Naive thymus-derived CD8-positive, alpha-beta T cell (primary cell): ENCODE measurements around the gene AATF. TPM values are rescaled to one million over a fixed set of nuclear protein-coding genes. Genes with fewer than 3 reads are reported as not detected.
A peak's percentile ranks its signal among the peaks of the same experiment; 100 is the strongest.

Source experiments
- ATAC-seq, 2 donors: fragments of 150-1000 bp; cut with Tn5 transposase in 1 of 2; sonication (Bioruptor Pico), chemical (Tn5 transposase) in 1 of 2; 1 replicate in 1 of 2; 2 replicates in 1 of 2; pipeline ENCODE4 v1.10.0; 2021; ENCODE audit warnings: mild to moderate bottlenecking in 2 of 2, moderate library complexity in 2 of 2
- POLR2A ChIA-PET: fragments of 350-600 bp; sonication (Branson Sonifier 250); formaldehyde crosslinking; loops from one replicate; lab custom pipeline; 2021; ENCODE audit warnings: antibody characterized with exemption; lab: Charles Lee
- DNase-seq, 10 donors: peaks; one replicate each; pipeline versions ENCODE4 v3.0.0 to v3.0.0-alpha.2; 2020 to 2022
- H3K27ac Mint-ChIP-seq, 10 donors: one replicate each; pipeline ENCODE4 v1.8.0; 2020 to 2022; ENCODE audit warnings: mild to moderate bottlenecking in 10 of 10, mixed read lengths in 10 of 10, moderate library complexity in 4 of 10, inconsistent platforms in 1 of 10
- H3K27me3 Mint-ChIP-seq, 5 donors: one replicate each; pipeline ENCODE4 v1.8.0; 2021 to 2022; ENCODE audit warnings: mixed read lengths in 5 of 5
- H3K36me3 Mint-ChIP-seq, 3 donors: one replicate each; pipeline ENCODE4 v1.8.0; 2020 to 2022; ENCODE audit warnings: mixed read lengths in 3 of 3, mild to moderate bottlenecking in 2 of 3, inconsistent platforms in 1 of 3
- H3K4me1 Mint-ChIP-seq, 4 donors: one replicate each; pipeline ENCODE4 v1.8.0; 2021 to 2022; ENCODE audit warnings: mixed read lengths in 4 of 4
- H3K4me3 Mint-ChIP-seq, 10 donors: one replicate each; pipeline ENCODE4 v1.8.0; 2020 to 2022; ENCODE audit warnings: mild to moderate bottlenecking in 10 of 10, mixed read lengths in 10 of 10, moderate library complexity in 6 of 10, inconsistent platforms in 1 of 10
- H3K9me3 Mint-ChIP-seq, 9 donors: one replicate each; pipeline ENCODE4 v1.8.0; 2020 to 2022; ENCODE audit warnings: mixed read lengths in 9 of 9, mild to moderate bottlenecking in 3 of 9, inconsistent platforms in 1 of 9, moderate library complexity in 1 of 9
- polyA plus RNA-seq, 3 donors: library from polyadenylated mRNA; unstranded; fragments of 300-500 nt; fragmentation: Illumina TruSeq; gene quantifications; one replicate each; pipeline ENCODE4 v1.2.3, GENCODE V29; 2021
- total RNA-seq, 8 experiments: library from RNA in 2 of 8; stranded (reverse) in 2 of 8; gene quantifications; one replicate each; pipeline ENCODE4 v1.2.3 and lab custom pipeline; 2021 to 2026

AATF gene
- total and polyA plus RNA-seq, 5 experiments from 2014 or later = 59.7 to 89.7 (median 65.0) TPM

DNA sequence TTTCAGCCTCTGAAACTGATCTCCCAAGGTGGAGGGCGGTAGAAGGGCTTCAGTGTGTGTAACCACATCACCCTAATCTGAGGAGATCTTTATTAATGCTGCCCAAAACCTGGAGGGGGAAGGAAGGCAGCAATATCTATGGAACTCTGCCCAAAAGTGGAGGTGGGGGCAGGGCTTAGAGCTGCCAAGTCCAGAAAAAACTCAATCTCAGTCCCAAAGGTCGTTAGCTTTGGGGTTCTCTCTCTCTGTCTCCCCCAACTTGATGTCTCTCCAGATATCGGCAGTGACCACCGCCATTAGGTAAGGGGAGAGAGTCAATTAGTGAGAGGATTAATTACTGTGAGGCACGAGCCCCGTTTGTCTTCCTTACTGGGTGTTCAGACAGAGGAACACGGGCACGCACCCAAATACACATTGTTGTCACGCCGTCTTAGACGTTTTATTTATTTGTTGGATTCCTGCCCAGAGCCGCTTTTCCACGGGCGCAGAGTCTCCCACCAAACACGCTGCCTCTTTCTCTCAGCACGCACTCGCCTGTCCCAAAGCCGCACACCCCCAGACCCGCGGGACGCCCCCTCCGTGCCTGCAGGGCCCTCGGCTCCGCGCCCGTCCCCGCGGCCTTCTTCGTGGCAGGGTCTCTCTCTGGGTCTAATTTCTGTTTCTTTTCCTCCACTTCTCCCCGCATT lies 16.9 kb upstream of the AATF start:
- no peak for ATAC-seq
- Mint-ChIP-seq H3K27ac (peak overlapping the region in 2 of 10 donors; percentile 85 to 90), H3K4me1 (peaks cover 30 to 72% (median 65%) of the 10 kb centered on the region in 4 donors), H3K36me3 (peaks cover 0 to 3% (median 0%) of the 10 kb centered on the region in 3 donors), H3K9me3 (no peaks in the 10 kb centered on the region), H3K27me3 (peaks cover 65 to 94% (median 76%) of the 10 kb centered on the region in 5 donors), H3K4me3 (peak overlapping the region; percentile 34 to 92 (median 76))
- peak in 2 of 10 donors; percentile 5 to 11 for DNase-seq
- POLR2A ChIA-PET = interaction anchor here (1.4 kb wide), 1 partner anchor 17 kb away, joined by 4 read pairs; the partner anchor contains the start of gene AATF

DNA sequence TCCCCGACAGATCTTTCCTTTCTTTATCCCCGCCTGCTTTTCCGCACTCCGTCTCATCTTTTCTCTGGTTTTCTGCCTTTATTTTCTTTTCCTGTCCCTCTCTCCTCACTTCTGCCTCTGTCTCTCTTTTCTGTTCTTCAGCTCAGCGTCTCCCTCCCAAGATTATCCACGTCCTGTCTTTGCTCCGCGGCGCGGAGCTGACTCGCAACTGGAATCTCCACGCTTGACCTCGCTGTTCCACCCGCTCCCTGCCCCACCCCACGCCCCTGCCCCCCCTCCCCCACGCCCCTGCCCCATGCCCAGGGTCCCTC lies 16.4 kb upstream of the AATF start:
- ATAC-seq (no peak), DNase-seq (no peak)
- Mint-ChIP-seq H3K27me3 (peaks cover 65 to 95% (median 75%) of the 10 kb centered on the region in 5 donors), H3K9me3 (no peaks in the 10 kb centered on the region), H3K4me1 (peaks cover 30 to 77% (median 70%) of the 10 kb centered on the region in 4 donors), H3K27ac (peak overlapping the region in 3 of 10 donors; percentile 60 to 90 (median 85)), H3K4me3 (peak overlapping the region; percentile 34 to 92 (median 76)), H3K36me3 (peaks cover 0 to 3% (median 0%) of the 10 kb centered on the region in 3 donors)
- POLR2A ChIA-PET = interaction anchor here (1.4 kb wide), 1 partner anchor 16 kb away, joined by 4 read pairs; the partner anchor contains the start of gene AATF

GRCh38 chr17:36932694-36933511 lies 15.9 kb upstream of the AATF start:
- Mint-ChIP-seq H3K27ac (peak overlapping the region in 2 of 10 donors; percentile 47 to 85), H3K4me3 (peak overlapping the region; percentile 12 to 92 (median 70)), H3K36me3 (peaks cover 0 to 8% (median 0%) of the 10 kb centered on the region in 3 donors), H3K9me3 (peaks cover 0 to under 1% (median 0%) of the 10 kb centered on the region in 9 donors), H3K4me1 (peaks cover 34 to 81% (median 72%) of the 10 kb centered on the region in 4 donors), H3K27me3 (peaks cover 65 to 95% (median 75%) of the 10 kb centered on the region in 5 donors)
- peak in 1 of 2 donors; percentile 20 for ATAC-seq
- DNase-seq = peak in 1 of 10 donors; percentile 15
- POLR2A ChIA-PET = interaction anchor here (0.9 kb wide), 1 partner anchor 11 kb away, joined by 3 read pairs; no protein-coding TSS in a partner anchor

GRCh38 chr17:36933512-36934143 lies 15.1 kb upstream of the AATF start:
- POLR2A ChIA-PET = interaction anchor here (0.5 to 0.9 kb wide), 2 partner anchors 10 to 47 kb away, joined by 3 to 5 read pairs; no protein-coding TSS in a partner anchor
- Mint-ChIP-seq H3K27ac (peak overlapping the region in 3 of 10 donors; percentile 26 to 49 (median 33)), H3K27me3 (peaks cover 64 to 95% (median 78%) of the 10 kb centered on the region in 5 donors), H3K4me1 (peaks cover 34 to 81% (median 71%) of the 10 kb centered on the region in 4 donors), H3K36me3 (peaks cover 0 to 9% (median 0%) of the 10 kb centered on the region in 3 donors), H3K4me3 (peak overlapping the region; percentile 24 to 87 (median 68)), H3K9me3 (peaks cover 0 to 2% (median 0%) of the 10 kb centered on the region in 9 donors)
- DNase-seq (peak in 1 of 10 donors; percentile 4), ATAC-seq (no peak)

DNA sequence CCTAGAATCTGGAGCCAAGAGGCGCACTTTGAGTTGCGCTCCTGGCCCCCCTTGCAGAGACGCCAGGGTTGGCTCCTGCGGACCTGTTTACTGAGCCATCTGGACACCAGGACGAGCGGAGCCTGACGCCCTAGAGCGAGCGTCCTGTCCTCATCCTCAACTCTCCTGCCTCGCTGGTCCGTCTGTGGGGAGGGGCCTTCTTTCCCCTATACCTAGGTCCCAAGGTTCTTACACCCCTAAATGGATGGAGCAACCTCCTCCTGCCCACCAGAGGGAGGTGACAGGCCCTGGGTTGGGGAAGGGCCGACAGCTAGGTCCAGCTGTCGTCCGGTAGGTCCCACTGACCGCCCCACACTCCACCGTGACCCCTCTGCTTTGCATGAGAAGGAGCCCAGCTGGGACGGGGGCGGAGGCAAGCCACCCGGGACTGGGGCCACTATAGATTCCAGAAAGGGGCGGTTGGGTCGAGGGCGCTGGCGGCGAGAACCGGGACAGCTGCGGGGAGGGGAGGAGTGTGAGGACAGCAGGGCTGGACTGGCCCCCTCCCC lies 14.5 kb upstream of the AATF start:
- ATAC-seq (no peak), DNase-seq (peak in 2 of 10 donors; percentile 14)
- Mint-ChIP-seq H3K27ac (peak overlapping the region in 1 of 10 donors; percentile 49), H3K4me1 (peaks cover 35 to 81% (median 71%) of the 10 kb centered on the region in 4 donors), H3K27me3 (peaks cover 62 to 95% (median 78%) of the 10 kb centered on the region in 5 donors), H3K9me3 (peaks cover 0 to 2% (median 0%) of the 10 kb centered on the region in 9 donors), H3K4me3 (peak overlapping the region; percentile 24 to 87 (median 68)), H3K36me3 (peaks cover 0 to 9% (median 0%) of the 10 kb centered on the region in 3 donors)
- POLR2A ChIA-PET = no interaction called here

GRCh38 chr17:36934692-36935630 lies 13.8 kb upstream of the AATF start:
- peak; percentile 21 to 28 for ATAC-seq
- POLR2A ChIA-PET = interaction anchor here (0.7 to 1.0 kb wide), 2 partner anchors 11 to 14 kb away, joined by 3 read pairs; partner anchors contain the start of gene AATF
- Mint-ChIP-seq H3K9me3 (peaks cover 0 to 2% (median 0%) of the 10 kb centered on the region in 9 donors), H3K27ac (peak overlapping the region in 4 of 10 donors; percentile 11 to 57 (median 38)), H3K4me1 (peaks cover 37 to 86% (median 73%) of the 10 kb centered on the region in 4 donors), H3K4me3 (peak overlapping the region; percentile 48 to 85 (median 74)), H3K27me3 (peaks cover 60 to 95% (median 74%) of the 10 kb centered on the region in 5 donors), H3K36me3 (peaks cover 0 to 9% (median 0%) of the 10 kb centered on the region in 3 donors)
- DNase-seq = peak in 3 of 10 donors; percentile 37

DNA sequence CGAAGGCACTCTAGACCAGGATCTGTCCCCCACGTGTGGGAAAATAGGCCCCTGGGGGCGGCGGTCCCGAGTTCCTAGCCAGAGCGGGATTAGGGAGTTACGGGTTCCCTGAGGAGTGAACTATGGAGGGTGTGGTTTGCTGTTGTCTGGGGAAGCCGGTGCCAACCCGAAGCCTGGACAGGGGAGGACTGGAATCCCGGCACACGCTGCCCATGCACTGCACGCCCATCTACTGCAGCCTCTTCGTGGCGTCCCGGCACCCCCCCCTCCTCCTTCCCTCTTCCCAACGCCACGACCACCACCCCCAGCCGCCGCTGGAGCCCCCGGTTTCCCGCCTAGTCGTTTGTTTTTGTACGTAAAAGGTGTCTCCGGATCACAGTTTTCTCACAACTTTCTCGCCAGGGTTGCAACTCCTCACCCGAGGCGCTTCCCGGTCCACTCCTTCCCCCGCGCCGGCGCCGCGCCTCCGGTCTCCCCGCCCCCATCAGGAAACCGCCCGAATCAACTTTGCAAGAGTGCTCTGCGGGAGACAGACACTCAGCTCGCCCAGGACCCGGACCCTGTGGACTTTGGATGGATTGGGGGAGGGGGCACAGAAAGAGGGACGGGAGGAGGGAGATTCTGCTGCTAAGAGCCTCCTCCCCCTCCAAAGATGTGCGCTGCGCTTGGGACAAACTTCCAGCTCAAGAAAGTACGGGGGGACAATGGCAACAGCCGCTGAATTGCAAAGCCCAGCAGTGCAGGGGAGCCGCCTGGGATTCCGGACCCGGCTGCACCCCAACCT lies 12.9 kb upstream of the AATF start:
- H3K36me3 Mint-ChIP-seq = peaks cover 0 to 9% (median 0%) of the 10 kb centered on the region in 3 donors
- peak overlapping the region; percentile 54 to 85 (median 71) for H3K4me3 Mint-ChIP-seq
- H3K9me3 Mint-ChIP-seq = peaks cover 0 to 2% (median 0%) of the 10 kb centered on the region in 9 donors
- ATAC-seq (no peak), DNase-seq (peak in 2 of 10 donors; percentile 13 to 22)
- peaks cover 37 to 95% (median 77%) of the 10 kb centered on the region in 4 donors for H3K4me1 Mint-ChIP-seq
- H3K27me3 Mint-ChIP-seq = peaks cover 54 to 95% (median 72%) of the 10 kb centered on the region in 5 donors
- POLR2A ChIA-PET = interaction anchor here (0.7 to 1.0 kb wide), 2 partner anchors 10 to 13 kb away, joined by 3 read pairs; partner anchors contain the start of gene AATF
- peak overlapping the region in 1 of 10 donors; percentile 40 for H3K27ac Mint-ChIP-seq

- ATAC-seq = no peak
- Mint-ChIP-seq H3K36me3 (peaks cover 0 to 9% (median 0%) of the 10 kb centered on the region in 3 donors), H3K4me1 (peaks cover 38 to 97% (median 77%) of the 10 kb centered on the region in 4 donors), H3K27ac (no peak overlapping the region), H3K9me3 (peaks cover 0 to 4% (median 0%) of the 10 kb centered on the region in 9 donors), H3K27me3 (peaks cover 52 to 95% (median 72%) of the 10 kb centered on the region in 5 donors), H3K4me3 (peak overlapping the region; percentile 62 to 87 (median 83))
- POLR2A ChIA-PET = interaction anchor here (4.2 kb wide), 1 partner anchor 12 kb away, joined by 22 read pairs; the partner anchor contains the start of gene AATF
- DNase-seq = peak in 2 of 10 donors; percentile 18 to 22
These were observed 12.2 kb upstream of the AATF start for GRCh38 chr17:36936455-36937000.

- ATAC-seq = peak; percentile 20 to 31
- POLR2A ChIA-PET = interaction anchor here (0.6 to 4.2 kb wide), 2 partner anchors 11 to 73 kb away, joined by 3 to 22 read pairs; partner anchors contain the start of gene AATF
- H3K4me1 Mint-ChIP-seq = peaks cover 34 to 93% (median 73%) of the 10 kb centered on the region in 4 donors
- H3K9me3 Mint-ChIP-seq = peaks cover 0 to 5% (median 0%) of the 10 kb centered on the region in 9 donors
- peak in 2 of 10 donors; percentile 17 to 23 for DNase-seq
- H3K36me3 Mint-ChIP-seq = peaks cover 0 to 9% (median 0%) of the 10 kb centered on the region in 3 donors
- H3K27ac Mint-ChIP-seq = peak within 1 kb of the TSS in 3 of 10 donors; percentile 37 to 84 (median 43)
- peaks cover 49 to 93% (median 68%) of the 10 kb centered on the region in 5 donors for H3K27me3 Mint-ChIP-seq
- peak within 1 kb of the TSS; percentile 65 to 87 (median 83) for H3K4me3 Mint-ChIP-seq
These were observed 11.5 kb upstream of the AATF start, which contains the start of gene LHX1 for GRCh38 chr17:36937001-36937958. Gene LHX1 (plus strand): TSS chr17:36937475. CDS start chr17:36938198, 723 bp downstream.
